Stimulated activated CD4-positive, alpha-beta T cell treated with anti-CD3 and anti-CD28 coated beads, Interleukin-4, amount 100 ng/mL, for 4 hours (primary cell): ENCODE data around the gene MPND.

Experiments
- DNase-seq, 2 experiments: peaks; one replicate each; pipeline ENCODE4 v3.0.0-alpha.2; 2020

The MPND gene

DNA sequence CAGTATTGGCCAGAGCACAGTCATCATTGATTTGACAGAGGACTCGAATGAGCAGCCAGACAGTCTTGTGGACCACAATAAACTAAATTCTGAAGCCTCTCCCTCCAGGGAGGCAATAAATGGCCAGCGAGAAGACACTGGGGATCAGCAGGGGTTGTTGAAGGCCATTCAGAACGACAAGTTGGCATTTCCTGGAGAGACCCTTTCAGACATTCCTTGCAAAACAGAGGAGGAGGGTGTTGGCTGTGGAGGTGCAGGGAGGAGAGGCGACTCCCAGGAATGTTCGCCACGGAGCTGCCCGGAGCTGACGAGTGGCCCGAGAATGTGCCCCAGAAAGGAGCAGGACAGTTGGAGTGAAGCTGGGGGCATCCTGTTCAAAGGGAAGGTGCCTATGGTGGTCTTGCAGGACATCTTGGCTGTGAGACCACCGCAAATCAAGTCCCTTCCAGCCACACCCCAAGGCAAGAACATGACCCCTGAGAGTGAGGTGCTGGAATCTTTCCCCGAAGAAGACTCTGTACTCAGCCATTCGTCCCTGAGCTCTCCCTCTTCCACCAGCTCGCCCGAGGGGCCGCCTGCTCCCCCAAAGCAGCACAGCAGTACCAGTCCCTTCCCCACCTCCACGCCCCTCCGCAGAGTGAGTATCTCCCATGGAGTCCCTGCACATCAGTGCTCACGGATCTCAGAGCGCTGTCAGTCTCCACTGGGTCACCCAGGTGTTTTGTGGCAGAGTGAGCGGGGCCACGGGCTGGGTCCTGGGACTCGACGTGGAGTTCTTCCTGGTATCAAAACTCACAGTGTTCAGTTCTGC, 66.0 kb downstream of the MPND start:
- no peak for DNase-seq
